ENCODE measurements around the gene TK2.

DNA sequence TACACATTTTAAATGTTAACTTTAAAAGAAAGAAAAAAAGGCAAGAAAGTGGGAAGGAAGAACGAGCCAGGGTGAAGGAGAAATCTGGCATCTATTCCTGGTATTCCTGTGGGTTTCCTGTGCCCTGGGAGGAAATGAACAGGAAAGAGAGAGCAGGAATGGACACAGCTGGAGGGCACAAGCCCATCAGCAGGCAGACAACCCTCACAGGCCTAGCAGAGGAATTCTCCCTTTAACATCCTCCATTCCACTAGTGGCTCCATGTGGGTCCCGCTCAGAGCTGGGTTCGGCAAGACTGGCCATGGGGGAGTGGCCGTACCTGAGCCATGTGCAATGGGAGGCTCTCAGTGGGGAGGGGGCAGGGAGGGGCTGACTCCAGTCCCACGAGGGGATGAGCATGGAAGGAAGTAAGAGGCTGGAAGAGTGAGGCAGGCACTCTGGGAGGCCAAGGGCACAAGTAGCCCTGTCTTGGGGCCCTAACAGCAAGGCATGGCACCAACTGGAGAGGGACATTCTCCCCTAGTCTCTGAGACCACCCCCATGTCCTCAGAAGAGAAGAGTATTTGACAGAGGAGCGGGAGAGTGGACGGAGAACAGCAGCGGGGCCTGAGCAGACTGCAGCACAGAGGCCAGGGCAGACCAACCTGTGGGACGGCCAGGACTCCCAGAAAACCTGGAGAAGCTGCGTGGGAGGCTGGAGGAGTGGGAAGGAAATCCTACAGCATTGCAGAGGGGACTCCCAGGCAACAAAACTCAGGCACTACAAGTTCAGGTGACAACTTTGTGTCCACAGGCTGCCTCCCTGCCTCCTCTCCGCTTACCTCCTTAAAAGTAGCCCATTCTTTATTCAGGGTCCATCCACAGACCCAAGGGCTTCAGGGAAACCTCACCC, 30.2 kb downstream of the TK2 start:
- TF ChIP-seq NFIX (CRISPR knock-in tag; IDR thresholded peaks at IDR 0.05; ENCODE audit: low read depth) (no peak), CC2D1A (IDR thresholded peaks at IDR 0.05) (no peak), CTCF (IDR thresholded peaks at IDR 0.05 in 2 of 3, conservative IDR thresholded peaks at IDR 0.05 in 1 of 3; ENCODE audit: insufficient read depth in 2 of 3, low read depth in 1 of 3, low read length in 3 of 3) (no peak), HMG20A (CRISPR knock-in tag; conservative IDR thresholded peaks at IDR 0.05) (no peak), CEBPZ (IDR thresholded peaks at IDR 0.05; ENCODE audit: borderline replicate concordance, low read depth, low read length) (no peak), HDAC1 (IDR thresholded peaks at IDR 0.05) (no peak), SMARCA4 (IDR thresholded peaks at IDR 0.05) (no peak), CCNT2 (IDR thresholded peaks at IDR 0.05; ENCODE audit: borderline replicate concordance, extremely low read depth, insufficient read length, low read depth, low read length) (no peak), HNRNPUL1 (IDR thresholded peaks at IDR 0.05; ENCODE audit: low read length) (no peak)
